NCI-H2171 (cell line): Measurements from ENCODE around the gene FNDC8.
"Not testable (repeated sequence)": the region's sequence is repeated elsewhere in the genome, so short reads cannot be mapped to it uniquely, and the experiment has no call there.

Source experiments
- DNase-seq: peaks from one replicate; lab custom pipeline; 2025; lab: John Stamatoyannopoulos, UW

The FNDC8 gene

GRCh38 chr17:35121315-35121714 is at the start of gene FNDC8:
TSS of gene FNDC8 (plus strand) at chr17:35121615. CDS start at chr17:35121694, 79 bp downstream.
- DNase-seq = no peak

- no peak for DNase-seq
Measured at GRCh38 chr17:35073183-35073790, 48.1 kb upstream of the FNDC8 start.

GRCh38 chr17:35073991-35074627 is 47.3 kb upstream of the FNDC8 start:
- no peak for DNase-seq

- no peak for DNase-seq
Measured at GRCh38 chr17:35074711-35075707, 46.4 kb upstream of the FNDC8 start.

GRCh38 chr17:35076874-35077273 is 44.5 kb upstream of the FNDC8 start:
- DNase-seq = no peak

GRCh38 chr17:35079547-35080423 is 41.6 kb upstream of the FNDC8 start:
- no peak for DNase-seq

- DNase-seq = no peak
Measured at GRCh38 chr17:35080536-35080935, 40.9 kb upstream of the FNDC8 start.

GRCh38 chr17:35081638-35082037 is 39.8 kb upstream of the FNDC8 start:
- no peak for DNase-seq

GRCh38 chr17:35082073-35082657 is 39.2 kb upstream of the FNDC8 start:
- peak; percentile 40 for DNase-seq

- no peak for DNase-seq
Measured at GRCh38 chr17:35083071-35083470, 38.3 kb upstream of the FNDC8 start.

- no peak for DNase-seq
Measured at GRCh38 chr17:35084987-35085386, 36.4 kb upstream of the FNDC8 start.

- DNase-seq = no peak
Measured at GRCh38 chr17:35086164-35086563, 35.3 kb upstream of the FNDC8 start.

GRCh38 chr17:35086931-35087573 is 34.4 kb upstream of the FNDC8 start:
- DNase-seq = no peak

- no peak for DNase-seq
Measured at GRCh38 chr17:35087731-35088355, 33.6 kb upstream of the FNDC8 start.

- no peak for DNase-seq
Measured at GRCh38 chr17:35088356-35088880, 33.0 kb upstream of the FNDC8 start.

GRCh38 chr17:35088881-35089585 is 32.4 kb upstream of the FNDC8 start:
- DNase-seq = peak; percentile 87

- no peak for DNase-seq
Measured at GRCh38 chr17:35089586-35090296, 31.7 kb upstream of the FNDC8 start.

GRCh38 chr17:35090707-35091106 is 30.7 kb upstream of the FNDC8 start:
- not testable (repeated sequence) for DNase-seq

GRCh38 chr17:35094902-35095301 is 26.5 kb upstream of the FNDC8 start:
- no peak for DNase-seq
